Motor neuron (in vitro differentiated cells): ENCODE measurements around the gene GLIS1. TPM values are rescaled to one million over a fixed set of nuclear protein-coding genes. Genes with fewer than 3 reads are reported as not detected.

ENCODE experiments used
- ATAC-seq, 8 experiments: fragments of 200-7000 bp; cut with Tn5 transposase; replicated peaks in 6 of 8; 2 replicates each; pipeline ENCODE4 v1.8.0; 2021; ENCODE audit warnings: mild to moderate bottlenecking in 8 of 8, moderate library complexity in 8 of 8
- H3K27ac ChIP-seq, 2 donors: fragments of 250-450 bp; sonication (Bioruptor Pico); 2 replicates each; pipeline ENCODE4 v1.9.0; 2021; ENCODE audit warnings: antibody characterized with exemption in 2 of 2, mild to moderate bottlenecking in 2 of 2, moderate library complexity in 1 of 2
- H3K4me1 ChIP-seq, 2 donors: fragments of 250-450 bp; sonication (Bioruptor Pico); replicated peaks in 1 of 2; 2 replicates each; pipeline ENCODE4 v1.6.1; 2021; ENCODE audit warnings: antibody characterized with exemption in 2 of 2, mild to moderate bottlenecking in 2 of 2, moderate library complexity in 1 of 2
- H3K4me3 ChIP-seq, 5 donors: fragments of 250-450 bp; sonication (Bioruptor Pico); 2 replicates each; pipeline ENCODE4 v1.9.0; 2021; ENCODE audit warnings: antibody characterized with exemption in 5 of 5, mild to moderate bottlenecking in 5 of 5, moderate library complexity in 4 of 5
- WGBS, 10 experiments: fragments of 450-650 bp; shearing (Covaris generic); methylation state at CpG; one replicate each; pipeline ENCODE4 v1.0.0; 2022; 5-methylcytosine and 5-hydroxymethylcytosine counted together
- in situ Hi-C, 9 experiments: fragments of 400-800 bp; cut with MboI; loops; one replicate each; pipeline ENCODE4 v1.15.0; 2021; ENCODE audit warnings: low sequenced_read_pairs in 9 of 9, low pct_unique_long_range_greater_than_20kb in 2 of 9; ENCODE audit not compliant: unreplicated experiment in 9 of 9
- total RNA-seq, 8 experiments: library from RNA; unstranded; fragments of 300-600 nt; gene quantifications; 2 replicates each; pipeline versions ENCODE4 v1.2.3 to v1.2.4, GENCODE V29; 2022

Gene GLIS1
- total RNA-seq, 8 experiments from 2014 or later, result 0.14 to 4.7 (median 0.33) TPM

DNA sequence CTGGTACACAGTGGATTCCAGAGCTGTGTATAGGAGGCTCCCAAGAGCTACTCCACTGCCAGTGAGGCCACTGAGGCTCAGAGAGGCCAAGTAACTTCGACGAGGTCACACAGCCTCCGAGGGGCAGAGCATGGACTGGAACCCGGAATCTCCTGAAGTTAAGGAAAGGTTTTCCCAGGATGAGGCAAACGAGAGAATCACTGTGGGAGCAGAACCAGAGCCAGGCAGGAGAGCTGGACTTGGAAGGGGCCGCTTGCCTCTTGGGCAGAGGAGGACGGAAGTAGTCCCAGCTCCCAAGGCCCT is 52.0 kb downstream of the GLIS1 start:
- 80 to 100% (median 89%) methylated on average over 2 to 5 of the region's 7 CpGs; no CpG with 5 or more reads in 2 of the 10 experiments for WGBS, 10 experiments
- in situ Hi-C loops, result loop anchor here in 2 of 9 experiments (10.0 to 25.0 kb wide), 2 partner anchors 200 to 202 kb away; no protein-coding TSS in a partner anchor
- peaks cover 19 to 25% of the 10 kb centered on the region in 2 donors for H3K4me1 ChIP-seq
- no peak overlapping the region for H3K4me3 ChIP-seq
- no peak for ATAC-seq
- H3K27ac ChIP-seq, result no peak overlapping the region

- peaks cover 23 to 30% of the 10 kb centered on the region in 2 donors for H3K4me1 ChIP-seq
- 29 to 82% (median 74%) methylated on average over 2 to 13 of the region's 13 CpGs; no CpG with 5 or more reads in 2 of the 10 experiments for WGBS, 10 experiments
- H3K27ac ChIP-seq, result no peak overlapping the region
- no peak for ATAC-seq
- in situ Hi-C loops, result loop anchor here in 2 of 9 experiments (10.0 to 25.0 kb wide), 2 partner anchors 199 to 202 kb away; no protein-coding TSS in a partner anchor
- no peak overlapping the region for H3K4me3 ChIP-seq
These were observed 52.6 kb downstream of the GLIS1 start for GRCh38 chr1:53686091-53686964.

- H3K4me3 ChIP-seq, result no peak overlapping the region
- no peak overlapping the region for H3K27ac ChIP-seq
- H3K4me1 ChIP-seq, result peaks cover 23 to 34% of the 10 kb centered on the region in 2 donors
- WGBS, 10 experiments, result 8 to 91% (median 48%) methylated on average over 3 to 26 of the region's 28 CpGs; no CpG with 5 or more reads in 1 of the 10 experiments
- in situ Hi-C loops, result loop anchor here in 2 of 9 experiments (10.0 to 25.0 kb wide), 2 partner anchors 198 to 201 kb away; no protein-coding TSS in a partner anchor
- peak in 7 of 8 experiments; percentile 40 to 83 (median 67) for ATAC-seq
These were observed 53.5 kb downstream of the GLIS1 start for GRCh38 chr1:53685272-53686051.

DNA sequence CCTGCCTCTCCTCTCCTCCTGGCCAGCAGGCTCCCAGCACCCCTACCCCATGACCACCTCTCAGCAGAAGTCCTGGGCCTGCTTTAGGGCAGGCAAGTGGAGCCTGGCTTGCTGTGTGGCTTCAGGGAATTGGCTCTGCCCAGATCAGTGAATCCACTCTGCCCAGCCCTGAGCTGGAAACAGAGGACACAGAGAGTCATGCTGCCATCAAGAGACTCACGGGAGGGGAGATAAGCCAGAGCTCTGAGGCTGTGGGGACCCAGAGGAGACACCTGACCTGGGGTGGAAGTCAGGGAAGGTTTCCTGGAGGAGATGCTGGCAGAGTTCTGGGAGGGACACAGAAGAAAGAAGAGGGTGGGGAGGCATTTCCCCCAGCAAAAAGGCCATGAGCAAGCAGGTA is 54.2 kb downstream of the GLIS1 start:
- H3K27ac ChIP-seq, result no peak overlapping the region
- ATAC-seq, result no peak
- no peak overlapping the region for H3K4me3 ChIP-seq
- in situ Hi-C loops, result loop anchor here in 2 of 9 experiments (10.0 to 25.0 kb wide), 2 partner anchors 197 to 200 kb away; no protein-coding TSS in a partner anchor
- WGBS, 10 experiments, result 60 to 100% (median 100%) methylated on average over 1 of the region's 1 CpG; no CpG with 5 or more reads in 7 of the 10 experiments
- peaks cover 23 to 34% of the 10 kb centered on the region in 2 donors for H3K4me1 ChIP-seq

- peaks cover 23 to 40% of the 10 kb centered on the region in 2 donors for H3K4me1 ChIP-seq
- 33 to 100% (median 87%) methylated on average over 1 to 3 of the region's 3 CpGs; no CpG with 5 or more reads in 4 of the 10 experiments for WGBS, 10 experiments
These were observed 54.8 kb downstream of the GLIS1 start for GRCh38 chr1:53683986-53684740.

GRCh38 chr1:53682881-53683280 is 56.1 kb downstream of the GLIS1 start:
- no peak for ATAC-seq
- Histone ChIP-seq H3K27ac (no peak overlapping the region), H3K4me3 (no peak overlapping the region), H3K4me1 (peaks cover 23 to 43% of the 10 kb centered on the region in 2 donors)
- in situ Hi-C loops, result loop anchor here in 2 of 9 experiments (10.0 to 25.0 kb wide), 2 partner anchors 196 to 198 kb away; no protein-coding TSS in a partner anchor
- whole genome bisulfite sequencing, 10 experiments, result 46 to 100% (median 95%) methylated on average over 1 to 6 of the region's 6 CpGs; no CpG with 5 or more reads in 1 of the 10 experiments

More at GRCh38 chr1:53683986-53684740, 54.8 kb downstream of the GLIS1 start:
- no peak overlapping the region for H3K4me3 ChIP-seq
- H3K27ac ChIP-seq, result no peak overlapping the region
- in situ Hi-C loops, result loop anchor here in 2 of 9 experiments (10.0 to 25.0 kb wide), 2 partner anchors 197 to 199 kb away; no protein-coding TSS in a partner anchor
- ATAC-seq, result no peak

DNA sequence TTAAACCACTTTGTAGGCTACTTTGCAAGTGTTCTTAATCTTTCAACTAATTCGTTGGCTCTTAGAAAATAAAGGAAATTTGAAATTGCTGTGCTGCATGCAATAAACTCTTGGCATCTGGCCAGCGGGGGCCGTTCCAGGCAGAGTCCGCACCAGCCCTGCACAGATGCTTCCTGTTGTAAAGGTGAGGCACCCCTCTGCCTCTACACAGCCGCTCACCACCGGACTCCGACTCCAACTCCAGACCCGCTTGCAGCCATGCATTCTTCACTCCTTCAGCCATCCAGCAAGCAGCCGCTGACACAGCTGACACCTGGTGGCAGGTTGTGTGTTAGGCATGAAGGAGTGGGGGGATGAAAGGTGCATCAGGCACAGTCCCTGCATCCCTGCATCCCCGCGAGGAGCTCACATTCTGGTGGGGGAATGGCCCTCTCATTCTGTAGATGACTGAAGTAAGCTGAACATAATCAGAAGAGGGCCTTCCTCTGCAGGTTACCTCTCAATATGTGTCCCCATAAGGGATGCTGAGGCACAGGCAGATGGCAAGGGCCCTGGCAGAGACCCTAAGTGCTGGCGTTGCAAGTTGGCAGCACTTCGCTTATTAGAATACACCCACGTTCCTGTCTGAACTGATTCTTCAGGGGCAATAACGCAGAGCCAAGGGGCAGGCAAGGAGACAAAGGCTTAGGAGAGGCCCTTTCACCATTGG is 56.8 kb downstream of the GLIS1 start:
- peak; percentile 43 to 77 (median 68) for ATAC-seq
- in situ Hi-C loops, result loop anchor here in 2 of 9 experiments (10.0 to 25.0 kb wide), 2 partner anchors 195 to 197 kb away; no protein-coding TSS in a partner anchor
- peaks cover 23 to 43% of the 10 kb centered on the region in 2 donors for H3K4me1 ChIP-seq
- WGBS, 10 experiments, result 18 to 74% (median 40%) methylated on average over 1 to 14 of the region's 15 CpGs; no CpG with 5 or more reads in 1 of the 10 experiments
- no peak overlapping the region for H3K4me3 ChIP-seq
- no peak overlapping the region for H3K27ac ChIP-seq

DNA sequence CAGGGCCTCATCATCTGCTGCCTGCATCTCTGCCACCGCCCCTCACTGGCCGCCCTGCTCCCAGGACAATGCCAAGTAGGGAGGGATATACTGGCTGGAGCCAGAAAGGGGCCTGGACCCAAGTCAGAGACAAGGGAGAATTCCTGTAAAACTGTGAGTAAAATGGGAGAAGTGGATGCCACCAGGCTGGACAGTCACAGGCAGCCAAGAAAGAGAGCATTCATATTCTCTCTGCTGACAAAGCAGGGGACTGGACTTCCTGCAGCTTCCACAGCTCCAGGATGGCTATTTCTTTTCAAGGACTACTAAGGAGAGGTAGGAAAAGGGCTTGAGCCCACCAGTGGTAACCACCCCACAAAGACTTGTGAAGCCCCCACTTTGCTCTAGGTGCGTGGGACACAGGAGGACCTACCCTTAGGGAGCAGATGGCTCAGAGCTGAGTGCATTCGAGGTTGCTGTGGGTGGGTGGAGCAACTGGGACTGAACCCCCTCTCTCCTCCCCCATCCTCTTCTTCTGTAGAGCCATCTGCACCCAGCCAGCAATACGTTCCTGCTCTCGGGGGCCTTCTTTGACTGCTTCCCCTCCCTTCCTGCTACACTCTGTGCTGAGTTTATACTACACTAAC is 57.5 kb downstream of the GLIS1 start:
- Histone ChIP-seq H3K27ac (no peak overlapping the region), H3K4me1 (peaks cover 23 to 43% of the 10 kb centered on the region in 2 donors), H3K4me3 (no peak overlapping the region)
- peak in 3 of 8 experiments; percentile 8 to 23 (median 13) for ATAC-seq
- WGBS, 10 experiments, result 42 to 68% (median 54%) methylated on average over 2 to 5 of the region's 6 CpGs; no CpG with 5 or more reads in 6 of the 10 experiments
- in situ Hi-C loops, result loop anchor here in 2 of 9 experiments (10.0 to 25.0 kb wide), 2 partner anchors 194 to 197 kb away; no protein-coding TSS in a partner anchor

DNA sequence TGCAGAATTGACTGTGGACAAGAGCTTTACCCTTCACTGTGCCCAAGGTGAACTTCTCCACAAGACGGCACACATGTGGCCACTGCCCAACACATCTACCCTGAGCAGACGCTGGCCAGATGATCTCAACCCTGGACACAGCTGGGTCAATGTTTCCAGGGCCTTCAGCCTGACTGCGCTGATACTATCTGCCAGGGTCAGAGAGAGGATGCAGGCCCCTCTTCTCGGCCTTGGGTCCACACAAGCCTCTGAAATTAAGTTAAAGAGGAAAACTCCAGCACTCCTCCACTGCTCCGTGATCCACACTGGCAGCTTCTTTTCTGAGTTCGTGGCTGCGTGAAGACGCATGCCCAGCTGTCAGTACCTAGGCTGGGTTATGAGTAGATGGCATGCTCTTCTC is 58.1 kb downstream of the GLIS1 start:
- Histone ChIP-seq H3K4me1 (peaks cover 23 to 38% of the 10 kb centered on the region in 2 donors), H3K27ac (no peak overlapping the region), H3K4me3 (no peak overlapping the region)
- 90 to 98% (median 95%) methylated on average over 3 to 4 of the region's 8 CpGs; no CpG with 5 or more reads in 7 of the 10 experiments for WGBS, 10 experiments
- in situ Hi-C loops, result loop anchor here in 2 of 9 experiments (10.0 to 25.0 kb wide), 2 partner anchors 194 to 196 kb away; no protein-coding TSS in a partner anchor
- no peak for ATAC-seq

- H3K4me3 ChIP-seq, result no peak overlapping the region
- WGBS, 10 experiments, result 46 to 83% (median 55%) methylated on average over 3 to 14 of the region's 15 CpGs; no CpG with 5 or more reads in 4 of the 10 experiments
- H3K4me1 ChIP-seq, result peaks cover 9 to 24% of the 10 kb centered on the region in 2 donors
- peak in 1 of 8 experiments; percentile 21 for ATAC-seq
- in situ Hi-C loops, result loop anchor here in 1 of 9 experiments (25.0 kb wide), 1 partner anchor 192 kb away; no protein-coding TSS in a partner anchor
- H3K27ac ChIP-seq, result no peak overlapping the region
These were observed 59.8 kb downstream of the GLIS1 start for GRCh38 chr1:53678938-53679825.
